ENCODE results near the gene CKM. TPM values are rescaled to one million over a fixed set of nuclear protein-coding genes. Genes with fewer than 3 reads are reported as not detected.

Gene CKM
- polyA plus RNA-seq, 2 of the 4 experiments (the other 2 are of a cell fraction) = not detected

GRCh38 chr19:45356760-45357444 lies 34.2 kb upstream of the CKM start:
- POLR2A ChIA-PET = no interaction called here
- Histone ChIP-seq H3K4me3 (no peak overlapping the region), H3K4me2 (no peak overlapping the region), H3K9me3 (no peaks in the 10 kb centered on the region), H3K27ac (no peak overlapping the region), H3K4me1 (no peaks in the 10 kb centered on the region)
- DNase-seq (ENCODE audit: low read depth in 1 of 2, low spot score in 1 of 2) (no peak), FAIRE-seq (no peak), ATAC-seq (no peak)
- CTCF ChIA-PET = interaction anchor here (1.4 to 1.8 kb wide), 2 partner anchors 10 to 45 kb away, joined by 3 to 4 read pairs; no protein-coding TSS in a partner anchor
- 0 out of 2 replicates have a peak, but pooled peaks have one; percentile 52 for TF ChIP-seq KDM1A (IDR thresholded peaks at IDR 0.05; ENCODE audit: low read depth)
- no peak for TF ChIP-seq EHF (CRISPR knock-in tag; IDR thresholded peaks at IDR 0.05)
- peak; percentile 61 for TF ChIP-seq MAFK (IDR thresholded peaks at IDR 0.05; ENCODE audit: partially characterized antibody)
- TF ChIP-seq FOSL2 (IDR thresholded peaks at IDR 0.05) = no peak
- no peak for TF ChIP-seq FOSL2 (CRISPR knock-in tag; IDR thresholded peaks at IDR 0.05)
- no peak for TF ChIP-seq POLR2AphosphoS2 (conservative IDR thresholded peaks at IDR 0.05; ENCODE audit: low read length)
- TF ChIP-seq NPAS2 (CRISPR knock-in tag; IDR thresholded peaks at IDR 0.05; ENCODE audit: borderline replicate concordance) = no peak
- 94% methylated on average over 18 of the region's 20 CpGs for WGBS (ENCODE audit: missing lambda C conversion rate)

- Histone ChIP-seq H3K4me3 (no peak overlapping the region), H3K4me1 (no peaks in the 10 kb centered on the region), H3K4me2 (no peak overlapping the region), H3K27ac (no peak overlapping the region), H3K9me3 (no peaks in the 10 kb centered on the region)
- no peak for FAIRE-seq
- no peak for ATAC-seq
- TF ChIP-seq RARB (CRISPR knock-in tag; IDR thresholded peaks at IDR 0.05) (no peak), ZFP36 (IDR thresholded peaks at IDR 0.05; ENCODE audit: borderline replicate concordance, partially characterized antibody) (peak; percentile 45)
- no peak for DNase-seq (ENCODE audit: low read depth in 1 of 2, low spot score in 1 of 2)
- ChIA-PET POLR2A (no interaction called here), CTCF (interaction anchor here (1.8 to 2.0 kb wide), 2 partner anchors 9 to 18 kb away, joined by 4 to 7 read pairs; no protein-coding TSS in a partner anchor)
- WGBS (ENCODE audit: missing lambda C conversion rate) = 94% methylated on average over 9 of the region's 9 CpGs
These were observed 33.2 kb upstream of the CKM start for GRCh38 chr19:45355910-45356309.

- Histone ChIP-seq H3K4me3 (no peak overlapping the region), H3K4me1 (no peaks in the 10 kb centered on the region), H3K27ac (no peak overlapping the region), H3K9me3 (no peaks in the 10 kb centered on the region), H3K4me2 (no peak overlapping the region)
- FAIRE-seq = no peak
- TF ChIP-seq PBX3 (IDR thresholded peaks at IDR 0.05) = no peak
- TF ChIP-seq ZFP36 (IDR thresholded peaks at IDR 0.05; ENCODE audit: borderline replicate concordance, partially characterized antibody) = no peak
- no peak for TF ChIP-seq ELK1 (IDR thresholded peaks at IDR 0.05; ENCODE audit: low read depth, low read length)
- TF ChIP-seq NFE2L2 (conservative IDR thresholded peaks at IDR 0.05; ENCODE audit: low read length) = no peak
- TF ChIP-seq, protein P1, sequence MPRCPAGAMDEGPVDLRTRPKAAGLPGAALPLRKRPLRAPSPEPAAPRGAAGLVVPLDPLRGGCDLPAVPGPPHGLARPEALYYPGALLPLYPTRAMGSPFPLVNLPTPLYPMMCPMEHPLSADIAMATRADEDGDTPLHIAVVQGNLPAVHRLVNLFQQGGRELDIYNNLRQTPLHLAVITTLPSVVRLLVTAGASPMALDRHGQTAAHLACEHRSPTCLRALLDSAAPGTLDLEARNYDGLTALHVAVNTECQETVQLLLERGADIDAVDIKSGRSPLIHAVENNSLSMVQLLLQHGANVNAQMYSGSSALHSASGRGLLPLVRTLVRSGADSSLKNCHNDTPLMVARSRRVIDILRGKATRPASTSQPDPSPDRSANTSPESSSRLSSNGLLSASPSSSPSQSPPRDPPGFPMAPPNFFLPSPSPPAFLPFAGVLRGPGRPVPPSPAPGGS (IDR thresholded peaks at IDR 0.05) = no peak
- no peak for TF ChIP-seq HEYL (CRISPR knock-in tag; IDR thresholded peaks at IDR 0.05)
- no peak for TF ChIP-seq TP53 (CRISPR knock-in tag; IDR thresholded peaks at IDR 0.05)
- TF ChIP-seq ZSCAN20 (CRISPR knock-in tag; IDR thresholded peaks at IDR 0.05) = no peak
- ChIA-PET CTCF (interaction anchor here (2.0 kb wide), 1 partner anchor 17 kb away, joined by 7 read pairs; no protein-coding TSS in a partner anchor), POLR2A (no interaction called here)
- no peak for ATAC-seq
- no peak for DNase-seq (ENCODE audit: low read depth in 1 of 2, low spot score in 1 of 2)
- WGBS (ENCODE audit: missing lambda C conversion rate) = 96% methylated on average over 8 of the region's 9 CpGs
These were observed 32.7 kb upstream of the CKM start for GRCh38 chr19:45355402-45355801.
